ENCODE measurements around the gene TNFRSF14.

Gene TNFRSF14

GRCh38 chr1:2553871-2554620 is 2.1 kb upstream of the TNFRSF14 start:
- no peak for DNase-seq (ENCODE audit: low read depth)

- DNase-seq (ENCODE audit: low read depth) = no peak
These were observed 1.4 kb upstream of the TNFRSF14 start for GRCh38 chr1:2554621-2555387.

GRCh38 chr1:2555634-2556276 is 416 bp upstream of the TNFRSF14 start:
- peak; percentile 61 for DNase-seq (ENCODE audit: low read depth)

GRCh38 chr1:2556678-2557481 is 709 bp downstream of the TNFRSF14 start:
- DNase-seq (ENCODE audit: low read depth) = no peak

GRCh38 chr1:2557482-2558400 is 1.6 kb downstream of the TNFRSF14 start:
- DNase-seq (ENCODE audit: low read depth) = no peak

GRCh38 chr1:2558420-2558819 is 2.2 kb downstream of the TNFRSF14 start:
- DNase-seq (ENCODE audit: low read depth) = no peak

- no peak for DNase-seq (ENCODE audit: low read depth)
These were observed 2.7 kb downstream of the TNFRSF14 start for GRCh38 chr1:2558861-2559260.

GRCh38 chr1:2559509-2560298 is 3.5 kb downstream of the TNFRSF14 start:
- no peak for DNase-seq (ENCODE audit: low read depth)

- DNase-seq (ENCODE audit: low read depth) = no peak
These were observed 4.3 kb downstream of the TNFRSF14 start for GRCh38 chr1:2560299-2561073.

- no peak for DNase-seq (ENCODE audit: low read depth)
These were observed 5.3 kb downstream of the TNFRSF14 start for GRCh38 chr1:2561446-2561845.

- no peak for DNase-seq (ENCODE audit: low read depth)
These were observed 6.0 kb downstream of the TNFRSF14 start for GRCh38 chr1:2561898-2562895.

- no peak for DNase-seq (ENCODE audit: low read depth)
These were observed 7.0 kb downstream of the TNFRSF14 start for GRCh38 chr1:2563205-2563604.

GRCh38 chr1:2564006-2564814 is 8.0 kb downstream of the TNFRSF14 start:
- no peak for DNase-seq (ENCODE audit: low read depth)

GRCh38 chr1:2564815-2565374 is 8.7 kb downstream of the TNFRSF14 start:
- DNase-seq (ENCODE audit: low read depth) = no peak

GRCh38 chr1:2566101-2567045 is 10.2 kb downstream of the TNFRSF14 start:
- no peak for DNase-seq (ENCODE audit: low read depth)

All from activated T-helper 9 cell treated with anti-CD3 and anti-CD28 coated beads, Interleukin-2, amount 50 U/mL, for 16 hours (primary cell).